Activated naive CD8-positive, alpha-beta T cell treated with anti-CD3 and anti-CD28 coated beads, Interleukin-2, amount 10 ng/mL, durations not matched to agents 7 days and 5 days (primary cell): ENCODE measurements around the gene C15orf40. TPM values are rescaled to one million over a fixed set of nuclear protein-coding genes. Genes with fewer than 3 reads are reported as not detected.
"Not testable (repeated sequence)": the region's sequence is repeated elsewhere in the genome, so short reads cannot be mapped to it uniquely, and the experiment has no call there.

Experiments used
- ATAC-seq: fragments of 150-1000 bp; cut with Tn5 transposase; one replicate; pipeline ENCODE4 v1.10.0; 2021; ENCODE audit warnings: low read depth, moderate library complexity
- POLR2A ChIA-PET: fragments of 350-600 bp; sonication (Branson Sonifier 250); formaldehyde crosslinking; loops from one replicate; lab custom pipeline; 2021; ENCODE audit warnings: antibody characterized with exemption; lab: Charles Lee
- DNase-seq: peaks from one replicate; pipeline ENCODE4 v3.0.0; 2021
- H3K27ac Mint-ChIP-seq: one replicate; pipeline ENCODE4 v1.8.0; 2022; ENCODE audit warnings: mild to moderate bottlenecking, mixed read lengths
- H3K27me3 Mint-ChIP-seq: one replicate; pipeline ENCODE4 v1.8.0; 2022; ENCODE audit warnings: mild to moderate bottlenecking, moderate library complexity, mixed read lengths
- H3K36me3 Mint-ChIP-seq: one replicate; pipeline ENCODE4 v1.8.0; 2021; ENCODE audit warnings: mild to moderate bottlenecking, mixed read lengths
- H3K4me1 Mint-ChIP-seq: one replicate; pipeline ENCODE4 v1.8.0; 2021; ENCODE audit warnings: mixed read lengths
- H3K4me3 Mint-ChIP-seq: one replicate; pipeline ENCODE4 v1.8.0; 2022; ENCODE audit warnings: mild to moderate bottlenecking, moderate library complexity, mixed read lengths
- H3K9me3 Mint-ChIP-seq: one replicate; pipeline ENCODE4 v1.8.0; 2021; ENCODE audit warnings: mixed read lengths
- total RNA-seq, 2 experiments: library from RNA; stranded (reverse); gene quantifications; one replicate each; pipeline ENCODE4 v1.2.3, GENCODE V29; 2021

The C15orf40 gene
- total RNA-seq, 2 experiments from 2014 or later = 28.5 to 35.4 TPM

DNA sequence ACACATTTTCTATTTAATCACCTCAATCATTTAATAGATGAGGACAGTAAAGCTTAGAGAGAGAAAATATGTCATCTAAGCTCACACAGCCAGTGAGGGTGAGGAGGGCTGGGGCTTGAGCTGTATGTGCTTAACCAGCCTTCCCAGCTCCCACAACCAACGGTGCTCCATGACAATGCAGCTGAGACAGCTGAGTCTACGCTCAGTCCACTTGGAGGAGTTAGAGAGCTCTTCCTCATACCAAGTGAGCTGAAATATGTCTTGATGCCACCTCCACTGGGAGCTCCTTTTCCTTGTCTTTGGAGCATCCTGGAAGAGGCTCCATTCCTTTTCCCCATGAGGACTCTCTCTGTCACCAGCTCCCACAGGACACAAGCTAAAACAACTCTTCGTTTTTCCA, 68.3 kb downstream of the C15orf40 start:
- no peak overlapping the region for H3K27ac Mint-ChIP-seq
- no peaks in the 10 kb centered on the region for H3K4me1 Mint-ChIP-seq
- no peak overlapping the region for H3K4me3 Mint-ChIP-seq
- peaks cover 20% of the 10 kb centered on the region for H3K27me3 Mint-ChIP-seq
- no peaks in the 10 kb centered on the region for H3K9me3 Mint-ChIP-seq
- ATAC-seq (no peak), DNase-seq (no peak)
- H3K36me3 Mint-ChIP-seq = no peaks in the 10 kb centered on the region
- POLR2A ChIA-PET = no interaction called here

DNA sequence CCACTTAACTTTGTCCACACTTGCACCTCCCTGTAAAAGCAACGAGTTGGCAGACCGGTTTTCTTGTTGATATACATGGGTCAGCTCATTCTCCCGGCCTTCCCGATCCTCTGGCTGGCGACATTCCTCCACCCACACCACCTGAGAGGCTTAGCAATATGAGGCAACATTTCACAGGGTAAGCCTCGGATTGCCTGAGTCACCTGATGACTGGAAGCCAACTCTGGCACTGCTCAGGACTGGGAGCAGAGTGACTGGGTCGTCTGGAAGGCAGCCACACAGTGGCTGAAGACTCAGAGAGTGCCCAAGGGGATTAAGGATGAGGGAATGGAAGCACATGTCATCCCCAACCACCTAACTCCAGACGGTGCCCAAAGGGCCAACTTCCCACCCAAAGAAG, 68.7 kb downstream of the C15orf40 start:
- H3K27ac Mint-ChIP-seq = no peak overlapping the region
- no peak overlapping the region for H3K4me3 Mint-ChIP-seq
- H3K27me3 Mint-ChIP-seq = peaks cover 18% of the 10 kb centered on the region
- H3K36me3 Mint-ChIP-seq = no peaks in the 10 kb centered on the region
- POLR2A ChIA-PET = no interaction called here
- ATAC-seq (no peak), DNase-seq (no peak)
- H3K4me1 Mint-ChIP-seq = no peaks in the 10 kb centered on the region
- H3K9me3 Mint-ChIP-seq = no peaks in the 10 kb centered on the region

DNA sequence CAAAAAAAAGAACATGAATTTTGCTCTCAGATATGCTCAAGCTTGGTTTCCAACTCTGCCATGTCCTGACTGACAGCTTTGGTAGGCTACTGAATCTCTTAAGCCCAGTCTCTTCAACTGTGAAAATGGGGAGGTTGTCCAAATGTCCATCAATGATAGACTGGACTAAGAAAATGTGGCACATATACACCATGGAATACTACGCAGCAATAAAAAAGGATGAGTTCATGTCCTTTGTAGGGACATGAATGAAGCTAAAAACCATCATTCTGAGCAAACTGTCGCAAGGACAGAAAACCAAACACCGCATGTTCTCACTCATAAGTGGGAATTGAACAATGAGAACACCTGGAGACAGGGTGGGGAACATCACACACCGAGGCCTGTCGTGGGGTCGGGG, 71.8 kb downstream of the C15orf40 start:
- POLR2A ChIA-PET, H3K4me1 Mint-ChIP-seq, DNase-seq, H3K27ac Mint-ChIP-seq, H3K27me3 Mint-ChIP-seq, H3K4me3 Mint-ChIP-seq, ATAC-seq, H3K9me3 Mint-ChIP-seq, H3K36me3 Mint-ChIP-seq: not testable (repeated sequence)

Other genes with a start within 250 kb of the C15orf40 start
- gene FSD2, start 205.6 kb downstream of the C15orf40 start, total RNA-seq = not detected
- gene WHAMM, start 202.0 kb downstream of the C15orf40 start, total RNA-seq = 10 to 100 TPM; 18.1 to 18.2 TPM
- 1 to 10 TPM; 6.3 to 6.6 TPM for gene HOMER2, start 58.9 kb downstream of the C15orf40 start, total RNA-seq
- gene RAMAC, start 25.4 kb downstream of the C15orf40 start, total RNA-seq = 10 to 100 TPM; 24.4 to 25.9 TPM
- 10 to 100 TPM; 56.3 to 59.2 TPM for gene BTBD1, start 55.6 kb upstream of the C15orf40 start, total RNA-seq
- 10 to 100 TPM; 14.3 to 16.3 TPM for gene TM6SF1, start 96.0 kb upstream of the C15orf40 start, total RNA-seq
- gene HDGFL3, start 196.2 kb upstream of the C15orf40 start, total RNA-seq = 10 to 100 TPM; 26.6 to 29.0 TPM